GM10266 (cell line): Measurements from ENCODE around the gene ACTR6.
A peak's percentile ranks its signal among the peaks of the same experiment; 100 is the strongest.
"Not testable (repeated sequence)": the region's sequence is repeated elsewhere in the genome, so short reads cannot be mapped to it uniquely, and the experiment has no call there.

Experiments used
- DNase-seq: peaks from one replicate; pipeline ENCODE4 v3.0.0; 2012; ENCODE audit errors: extremely low spot score
- TF ChIP-seq, protein P1 (sequence below): IDR thresholded peaks from 2 replicates; pipeline ENCODE4 v1.5.1; 2012; ENCODE audit warnings: mild to moderate bottlenecking, low read depth; ENCODE audit not compliant: control insufficient read depth, insufficient read depth; ENCODE audit errors: missing control alignments

ACTR6 gene

DNA sequence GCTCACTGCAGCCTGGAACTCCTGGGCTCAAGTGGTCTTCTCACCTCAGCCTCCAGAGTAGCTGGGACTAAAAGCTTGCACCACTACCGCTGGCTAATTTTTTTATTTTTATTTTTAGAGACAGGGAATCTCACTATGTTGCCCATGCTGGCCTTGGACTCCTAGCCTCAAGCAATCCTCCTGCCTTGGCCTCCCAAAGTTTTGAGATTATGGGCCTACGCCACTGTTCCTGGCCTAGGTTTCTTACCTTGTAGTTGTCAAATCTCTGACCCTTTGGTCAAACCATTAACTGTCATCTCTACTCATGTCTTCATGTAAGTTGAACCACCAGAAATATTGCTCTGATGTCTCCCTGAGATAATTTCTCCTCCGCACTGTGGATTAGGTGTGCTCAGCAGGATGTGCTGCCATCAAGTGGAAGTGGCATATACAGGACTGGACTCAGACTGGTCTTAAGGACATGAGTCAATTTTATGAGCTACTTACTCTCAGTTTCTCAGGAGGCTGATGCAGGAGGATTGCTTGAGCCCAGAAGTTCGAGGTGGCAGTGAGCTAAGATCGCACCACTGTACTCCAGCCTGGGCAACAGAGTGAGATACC, 28.5 kb downstream of the ACTR6 start:
- TF ChIP-seq, protein P1, sequence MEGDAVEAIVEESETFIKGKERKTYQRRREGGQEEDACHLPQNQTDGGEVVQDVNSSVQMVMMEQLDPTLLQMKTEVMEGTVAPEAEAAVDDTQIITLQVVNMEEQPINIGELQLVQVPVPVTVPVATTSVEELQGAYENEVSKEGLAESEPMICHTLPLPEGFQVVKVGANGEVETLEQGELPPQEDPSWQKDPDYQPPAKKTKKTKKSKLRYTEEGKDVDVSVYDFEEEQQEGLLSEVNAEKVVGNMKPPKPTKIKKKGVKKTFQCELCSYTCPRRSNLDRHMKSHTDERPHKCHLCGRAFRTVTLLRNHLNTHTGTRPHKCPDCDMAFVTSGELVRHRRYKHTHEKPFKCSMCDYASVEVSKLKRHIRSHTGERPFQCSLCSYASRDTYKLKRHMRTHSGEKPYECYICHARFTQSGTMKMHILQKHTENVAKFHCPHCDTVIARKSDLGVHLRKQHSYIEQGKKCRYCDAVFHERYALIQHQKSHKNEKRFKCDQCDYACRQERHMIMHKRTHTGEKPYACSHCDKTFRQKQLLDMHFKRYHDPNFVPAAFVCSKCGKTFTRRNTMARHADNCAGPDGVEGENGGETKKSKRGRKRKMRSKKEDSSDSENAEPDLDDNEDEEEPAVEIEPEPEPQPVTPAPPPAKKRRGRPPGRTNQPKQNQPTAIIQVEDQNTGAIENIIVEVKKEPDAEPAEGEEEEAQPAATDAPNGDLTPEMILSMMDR, result no peak
- DNase-seq, result no peak

DNA sequence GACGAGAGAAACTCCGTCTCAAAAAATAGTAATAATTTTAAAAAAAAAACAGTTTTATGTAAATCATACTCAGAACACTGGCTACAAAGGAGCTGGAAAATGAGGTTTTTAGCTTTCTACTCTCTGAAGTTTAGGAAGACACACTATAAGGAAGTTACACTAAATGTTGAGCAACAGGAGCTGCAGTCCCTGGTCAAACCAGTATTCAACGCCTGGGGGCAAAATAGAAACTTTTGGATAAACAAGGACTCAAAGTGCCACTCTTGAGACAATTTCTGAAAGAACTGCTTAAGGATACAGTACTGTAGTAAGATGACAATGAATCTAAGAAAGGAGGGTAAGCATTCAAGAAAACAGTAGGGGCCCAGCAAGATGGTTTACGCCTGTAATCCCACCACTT, 29.3 kb downstream of the ACTR6 start:
- TF ChIP-seq, protein P1, result no peak
- DNase-seq, result no peak

DNA sequence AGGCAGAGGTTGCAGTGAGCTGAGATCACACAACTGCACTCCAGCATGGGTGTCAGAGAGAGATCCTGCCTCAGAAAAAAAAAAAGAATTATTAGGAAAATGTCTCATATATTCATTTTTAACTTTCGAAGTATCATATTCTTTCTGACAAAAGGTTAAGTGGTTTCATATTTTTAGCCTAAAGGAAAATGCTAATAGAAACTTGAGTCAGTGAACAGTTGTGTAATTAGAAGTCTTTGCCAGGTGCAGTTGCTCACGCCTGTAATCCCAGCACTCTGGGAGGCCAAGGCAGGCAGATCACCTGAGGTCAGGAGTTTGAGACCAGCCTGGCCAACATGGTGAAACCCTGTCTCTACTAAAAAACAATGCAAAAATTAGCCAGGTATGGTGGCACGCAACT, 31.3 kb downstream of the ACTR6 start:
- DNase-seq, result not testable (repeated sequence)

DNA sequence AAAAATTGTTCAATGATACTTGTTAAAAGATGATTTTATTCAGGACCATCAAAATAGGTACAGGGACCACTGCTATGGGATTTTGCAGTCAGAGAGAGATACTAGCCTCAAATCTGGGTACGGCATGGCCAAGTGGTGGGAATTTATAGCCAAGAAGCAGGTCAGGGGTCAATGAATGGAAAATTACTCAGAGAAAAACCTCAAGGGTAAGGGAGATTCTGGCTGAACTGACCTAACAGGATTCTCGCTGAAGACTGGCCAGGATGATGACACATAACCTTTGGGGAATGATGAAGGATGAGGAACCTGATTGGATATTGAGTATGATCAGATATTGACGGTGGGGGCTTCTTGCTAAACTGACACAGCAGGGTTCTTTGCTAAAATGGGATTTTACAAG, 33.6 kb downstream of the ACTR6 start:
- TF ChIP-seq, protein P1, result no peak
- no peak for DNase-seq

DNA sequence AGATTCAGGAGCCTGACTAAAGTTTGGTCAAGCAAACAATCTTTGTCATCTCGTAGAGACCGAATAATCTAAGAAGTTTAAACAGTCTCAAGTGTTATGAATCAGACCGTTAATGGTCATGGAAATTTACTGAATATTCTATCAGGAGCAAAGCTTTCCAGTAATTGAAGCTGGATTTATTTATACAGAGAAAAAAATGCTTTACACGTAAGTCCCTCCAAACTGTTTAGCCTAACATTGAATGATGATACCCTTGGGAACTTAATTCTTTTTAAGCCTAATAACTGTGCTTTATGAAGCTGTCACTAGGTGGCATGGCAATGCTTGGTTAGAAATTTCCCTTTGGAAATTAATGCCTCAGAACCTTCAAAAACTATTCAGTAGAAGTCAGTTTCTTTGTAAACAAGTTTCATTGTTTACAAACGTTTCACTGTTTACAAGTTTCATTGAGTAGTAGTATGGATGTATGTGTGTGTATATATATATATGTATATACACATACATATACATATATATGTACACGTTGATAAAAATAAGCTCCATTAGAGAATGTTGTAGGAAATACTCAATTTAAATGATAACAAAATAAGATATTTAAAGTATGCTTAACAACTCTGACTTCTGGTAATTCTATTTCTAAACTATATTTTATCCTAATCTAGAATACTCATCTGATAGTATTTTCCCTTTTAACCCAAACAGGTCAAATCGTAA, 34.1 kb downstream of the ACTR6 start:
- DNase-seq, result peak; percentile 19
- TF ChIP-seq, protein P1, result peak; percentile 74

DNA sequence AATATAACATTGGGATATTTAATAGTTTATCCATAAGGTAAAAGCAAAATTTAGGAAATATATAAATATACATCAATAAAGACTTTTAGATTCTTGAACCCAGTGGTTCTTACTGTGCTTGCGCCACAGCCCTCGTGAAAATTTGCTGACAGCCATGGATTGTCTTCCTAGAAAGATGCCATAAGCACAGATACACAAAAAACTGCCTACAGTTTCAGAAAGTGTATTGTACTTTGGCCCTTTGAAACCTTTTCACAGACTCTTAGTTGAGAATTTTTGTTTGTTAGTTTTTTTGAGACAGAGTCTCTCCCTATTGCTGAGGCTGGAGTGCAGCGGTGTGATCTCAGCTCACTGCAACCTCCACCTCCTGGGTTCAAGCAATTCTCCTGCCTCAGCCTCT, 38.2 kb downstream of the ACTR6 start:
- no peak for DNase-seq
- TF ChIP-seq, protein P1, result no peak

DNA sequence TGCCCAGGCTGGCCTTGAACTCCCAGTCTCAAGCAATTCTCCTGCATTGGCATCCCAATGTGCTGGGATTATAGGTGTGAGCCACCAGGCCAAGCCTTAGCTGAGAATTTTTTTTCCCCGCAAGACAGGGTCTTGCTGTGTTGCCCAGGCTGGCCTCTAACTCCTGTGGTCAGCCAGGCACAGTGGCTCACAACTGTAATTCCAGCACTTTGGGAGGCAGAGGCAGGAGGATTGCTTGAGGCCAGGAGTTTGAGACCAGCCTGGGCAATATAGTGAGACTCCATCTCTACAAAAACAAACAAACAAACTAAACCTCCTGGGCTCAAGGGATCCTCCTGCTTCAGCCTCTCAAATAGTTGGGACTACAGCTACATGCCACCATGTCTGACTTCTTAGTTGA, 39.0 kb downstream of the ACTR6 start:
- TF ChIP-seq, protein P1, result no peak
- no peak for DNase-seq
